H1 (cell line): ENCODE data around the gene DARS1. TPM values are rescaled to one million over a fixed set of nuclear protein-coding genes. Genes with fewer than 3 reads are reported as not detected.

Experiments
- CTCF ChIA-PET: fragments of 300-600 bp; sonication (Branson Sonifier 250); formaldehyde crosslinking; loops from one replicate; lab custom pipeline; 2021; ENCODE audit not compliant: partially characterized antibody; lab: Charles Lee
- POLR2A ChIA-PET: fragments of 300-600 bp; sonication (Branson Sonifier 250); formaldehyde crosslinking; loops from one replicate; lab custom pipeline; 2021; ENCODE audit warnings: inconsistent platforms; ENCODE audit not compliant: partially characterized antibody; lab: Charles Lee
- DNase-seq, 2 experiments: peaks; one replicate each; pipeline versions ENCODE4 v3.0.0 to v3.0.0-alpha.2; 2010 to 2022; ENCODE audit warnings: low spot score in 2 of 2, low read depth in 1 of 2, mixed read lengths in 1 of 2
- FAIRE-seq: peaks from 2 replicates; lab custom pipeline; 2011; peaks lifted over from hg19 to GRCh38; lab: Jason Lieb, UNC
- H2AFZ ChIP-seq: 2 replicates; pipeline ENCODE4 v1.8.1; 2012; ENCODE audit warnings: low read length, inconsistent platforms
- H2AK5ac ChIP-seq: 2 replicates; pipeline ENCODE4 v1.6.1; 2013; ENCODE audit warnings: low read depth, low read length
- H2BK120ac ChIP-seq: replicated peaks from 2 replicates; pipeline ENCODE3; 2013; ENCODE audit warnings: low read depth, low read length, inconsistent platforms
- H2BK12ac ChIP-seq: 2 replicates; pipeline ENCODE4 v1.6.1; 2013; ENCODE audit warnings: low read depth, low read length
- H2BK15ac ChIP-seq: 2 replicates; pipeline ENCODE4 v1.6.1; 2013; ENCODE audit warnings: low read length
- H2BK20ac ChIP-seq: 2 replicates; pipeline ENCODE4 v1.6.1; 2013; ENCODE audit warnings: low read length
- H2BK5ac ChIP-seq: 2 replicates; pipeline ENCODE4 v1.6.1; 2013; ENCODE audit warnings: low read depth, low read length
- H3K14ac ChIP-seq: 2 replicates; pipeline ENCODE4 v1.6.1; 2013; ENCODE audit warnings: inconsistent platforms; ENCODE audit not compliant: insufficient read length
- H3K18ac ChIP-seq: 2 replicates; pipeline ENCODE4 v1.6.1; 2013; ENCODE audit warnings: low read length; ENCODE audit errors: extremely low read depth
- H3K23ac ChIP-seq: 2 replicates; pipeline ENCODE4 v1.6.1; 2013; ENCODE audit warnings: inconsistent platforms; ENCODE audit not compliant: insufficient read length
- H3K23me2 ChIP-seq: 2 replicates; pipeline ENCODE4 v1.6.1; 2013; ENCODE audit warnings: low read depth, low read length
- H3K27ac ChIP-seq: 2 replicates; pipeline ENCODE4 v1.6.1; 2011; ENCODE audit warnings: low read depth, low read length, inconsistent platforms
- H3K27me3 ChIP-seq, 4 experiments: replicated peaks in 1 of 4; 1 replicate in 1 of 4; 2 replicates in 3 of 4; pipeline versions ENCODE4 v1.6.1 to v1.8.1; 2011 to 2013; ENCODE audit warnings: low read length in 3 of 4, mild to moderate bottlenecking in 3 of 4, inconsistent platforms in 2 of 4, mixed read lengths in 2 of 4, moderate library complexity in 1 of 4; ENCODE audit not compliant: control insufficient read depth in 3 of 4, insufficient read depth in 3 of 4; ENCODE audit errors: extremely low read depth in 1 of 4
- H3K36me3 ChIP-seq, 4 experiments: 2 replicates each; pipeline versions ENCODE4 v1.6.1 to v1.8.1; 2011 to 2013; ENCODE audit warnings: mild to moderate bottlenecking in 4 of 4, low read length in 3 of 4, moderate library complexity in 2 of 4, control low read depth in 1 of 4, inconsistent platforms in 1 of 4; ENCODE audit not compliant: insufficient read depth in 4 of 4, control insufficient read depth in 2 of 4
- H3K4ac ChIP-seq: replicated peaks from 2 replicates; pipeline ENCODE3; 2013; ENCODE audit warnings: low read length, low read depth, mixed read lengths, inconsistent platforms; ENCODE audit not compliant: insufficient read length
- H3K4me1 ChIP-seq, 4 experiments: replicated peaks in 1 of 4; 1 replicate in 1 of 4; 2 replicates in 3 of 4; pipeline versions ENCODE4 v1.6.1 to v1.8.1; 2011 to 2013; ENCODE audit warnings: low read length in 3 of 4, inconsistent platforms in 2 of 4, mixed read lengths in 1 of 4; ENCODE audit not compliant: insufficient read depth in 4 of 4, control insufficient read depth in 3 of 4
- H3K4me2 ChIP-seq, 2 experiments: 2 replicates each; pipeline versions ENCODE4 v1.6.1 to v1.8.1; 2011 to 2013; ENCODE audit warnings: low read depth in 2 of 2, low read length in 2 of 2, control low read depth in 1 of 2, inconsistent platforms in 1 of 2, mild to moderate bottlenecking in 1 of 2; ENCODE audit not compliant: insufficient read depth in 1 of 2
- H3K4me3 ChIP-seq, 4 experiments: fragments of 200-600, 300-600 bp in 1 of 4; sonication (generic), shearing (Covaris generic), sonication (Bioruptor Twin) in 1 of 4; 2 replicates each; pipeline versions ENCODE4 v1.5.1 to v1.8.1; 2011 to 2016; ENCODE audit warnings: low read length in 4 of 4, low read depth in 3 of 4, control low read depth in 2 of 4, inconsistent platforms in 2 of 4, mild to moderate bottlenecking in 2 of 4, mixed read lengths in 1 of 4, moderate library complexity in 1 of 4; ENCODE audit not compliant: insufficient read depth in 2 of 4; ENCODE audit errors: extremely low read depth in 1 of 4
- H3K56ac ChIP-seq: replicated peaks from 2 replicates; pipeline ENCODE3; 2013; ENCODE audit warnings: low read depth, mild to moderate bottlenecking, mixed read lengths, low read length, inconsistent platforms; ENCODE audit not compliant: insufficient read length
- H3K79me1 ChIP-seq: 2 replicates; pipeline ENCODE4 v1.6.1; 2013; ENCODE audit warnings: low read depth, low read length, control low read depth
- H3K79me2 ChIP-seq, 2 experiments: 2 replicates each; pipeline versions ENCODE4 v1.6.1 to v1.8.1; 2012 to 2013; ENCODE audit warnings: low read length in 2 of 2, mild to moderate bottlenecking in 2 of 2, inconsistent platforms in 1 of 2; ENCODE audit not compliant: insufficient read depth in 2 of 2, control insufficient read depth in 1 of 2
- H3K9ac ChIP-seq, 4 experiments: replicated peaks in 1 of 4; 1 replicate in 1 of 4; 2 replicates in 3 of 4; pipeline versions ENCODE4 v1.6.1 to v1.8.1; 2011 to 2013; ENCODE audit warnings: low read depth in 3 of 4, low read length in 3 of 4, control low read depth in 2 of 4, mild to moderate bottlenecking in 2 of 4, moderate library complexity in 2 of 4, inconsistent platforms in 1 of 4; ENCODE audit errors: extremely low read depth in 1 of 4
- H3K9me3 ChIP-seq, 2 experiments: 2 replicates each; pipeline versions ENCODE4 v1.6.1 to v1.8.1; 2012 to 2013; ENCODE audit warnings: mild to moderate bottlenecking in 2 of 2, moderate library complexity in 2 of 2, control low read depth in 1 of 2, inconsistent platforms in 1 of 2, low read depth in 1 of 2, low read length in 1 of 2, mixed read lengths in 1 of 2; ENCODE audit not compliant: insufficient read depth in 2 of 2
- H4K20me1 ChIP-seq, 2 experiments: replicated peaks in 1 of 2; 2 replicates each; pipeline versions ENCODE3 to v1.8.1; 2011 to 2013; ENCODE audit warnings: inconsistent platforms in 2 of 2, low read length in 2 of 2, mild to moderate bottlenecking in 1 of 2; ENCODE audit not compliant: insufficient read depth in 2 of 2, control insufficient read depth in 1 of 2
- H4K5ac ChIP-seq: 2 replicates; pipeline ENCODE4 v1.6.1; 2013; ENCODE audit warnings: low read length, low read depth, mixed read lengths, inconsistent platforms; ENCODE audit not compliant: insufficient read length
- H4K8ac ChIP-seq: 2 replicates; pipeline ENCODE4 v1.8.0; 2013; ENCODE audit warnings: mild to moderate bottlenecking, moderate library complexity, low read length, inconsistent platforms; ENCODE audit not compliant: insufficient read depth; ENCODE audit errors: extremely low read depth
- H4K91ac ChIP-seq: replicated peaks from 2 replicates; pipeline ENCODE3; 2013; ENCODE audit warnings: low read length, mixed read lengths, inconsistent platforms; ENCODE audit not compliant: insufficient read length
- GTF2F1 ChIP-seq: IDR thresholded peaks from 2 replicates; pipeline ENCODE4 v1.6.1; 2012; ENCODE audit warnings: low read depth, low read length, improper control_type of control experiment, borderline replicate concordance
- NRF1 ChIP-seq: IDR thresholded peaks from 2 replicates; pipeline ENCODE4 v1.6.1; 2011; ENCODE audit warnings: mild to moderate bottlenecking, low read depth, low read length, improper control_type of control experiment
- POU5F1 ChIP-seq: IDR thresholded peaks from 2 replicates; pipeline ENCODE4 v1.6.1; 2011; ENCODE audit warnings: low read depth, mild to moderate bottlenecking, low read length, moderate library complexity
- SP2 ChIP-seq: IDR thresholded peaks from 2 replicates; pipeline ENCODE4 v1.6.1; 2012; ENCODE audit warnings: mild to moderate bottlenecking, low read length, inconsistent platforms
- ZNF274 ChIP-seq: IDR thresholded peaks from 2 replicates; pipeline ENCODE4 v1.7.0; 2012; ENCODE audit warnings: low read length, borderline replicate concordance; ENCODE audit errors: extremely low read depth
- polyA plus RNA-seq, 7 experiments: library from polyadenylated mRNA; depleted of rRNA in 3 of 7; stranded (reverse) in 5 of 7; unstranded in 2 of 7; fragments of >200 nt in 5 of 7; fragments of 200-250 nt in 2 of 7; gene quantifications; 1 replicate in 5 of 7; 2 replicates in 1 of 7; 4 replicates in 1 of 7; pipeline versions ENCODE4 v1.2.1 to v1.2.3, GENCODE V29; 2011 to 2013; ENCODE audit warnings: missing spikeins in 2 of 7, mixed read lengths in 2 of 7
- total RNA-seq: library from RNA; stranded (reverse); fragmentation: NEBNext Ultra II Directional; extraction: Animal tissue kit (Norgen Biotek cat#: 25700); gene quantifications from 2 replicates; pipeline ENCODE4 v1.2.1, GENCODE V29; 2021
- TF ChIP-seq, protein P1 (sequence below), 3 experiments: IDR thresholded peaks; 1 replicate in 2 of 3; 2 replicates in 1 of 3; pipeline versions ENCODE4 v1.5.1 to v1.6.1; 2011; ENCODE audit warnings: low read length in 3 of 3, mild to moderate bottlenecking in 3 of 3, inconsistent platforms in 2 of 3, low read depth in 1 of 3, moderate library complexity in 1 of 3; ENCODE audit not compliant: insufficient read depth in 1 of 3; ENCODE audit errors: control extremely low read depth in 1 of 3
- TF ChIP-seq, protein P2 (sequence below): IDR thresholded peaks from 2 replicates; pipeline ENCODE4 v1.6.1; 2012; ENCODE audit warnings: inconsistent platforms

DARS1 gene
- total and polyA plus RNA-seq, 2 of the 8 experiments (the other 6 are each of a cell fraction or from before 2014, with no cell fraction given), result 61.7 to 85.9 TPM

DNA sequence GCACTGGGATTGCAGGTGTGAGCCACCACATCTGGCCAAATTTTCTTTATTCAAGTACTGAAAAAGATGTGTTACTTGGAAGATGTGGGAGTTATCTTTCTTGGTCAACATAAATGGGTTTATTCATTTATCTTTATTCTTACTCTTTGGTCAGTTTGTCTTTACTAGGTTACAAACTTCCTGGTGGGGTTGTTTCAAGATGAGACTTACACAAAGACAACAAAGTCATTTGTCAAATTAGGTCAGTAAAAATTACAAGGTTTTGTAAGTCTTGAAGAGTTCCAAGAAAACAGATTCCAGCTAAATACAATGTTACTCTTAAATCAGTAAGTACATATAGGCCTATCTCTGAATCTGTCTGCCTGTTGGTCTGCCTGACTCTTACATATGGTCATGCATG lies 48.9 kb downstream of the DARS1 start:
- H3K9me3 ChIP-seq, result no peaks in the 10 kb centered on the region
- H2AK5ac ChIP-seq, result no peak overlapping the region
- no peak for DNase-seq
- no peak overlapping the region for H2BK120ac ChIP-seq
- H2BK15ac ChIP-seq, result no peak overlapping the region
- no peaks in the 10 kb centered on the region for H3K27me3 ChIP-seq
- no peak overlapping the region for H4K5ac ChIP-seq
- TF ChIP-seq POU5F1, result no peak
- TF ChIP-seq, protein P1, sequence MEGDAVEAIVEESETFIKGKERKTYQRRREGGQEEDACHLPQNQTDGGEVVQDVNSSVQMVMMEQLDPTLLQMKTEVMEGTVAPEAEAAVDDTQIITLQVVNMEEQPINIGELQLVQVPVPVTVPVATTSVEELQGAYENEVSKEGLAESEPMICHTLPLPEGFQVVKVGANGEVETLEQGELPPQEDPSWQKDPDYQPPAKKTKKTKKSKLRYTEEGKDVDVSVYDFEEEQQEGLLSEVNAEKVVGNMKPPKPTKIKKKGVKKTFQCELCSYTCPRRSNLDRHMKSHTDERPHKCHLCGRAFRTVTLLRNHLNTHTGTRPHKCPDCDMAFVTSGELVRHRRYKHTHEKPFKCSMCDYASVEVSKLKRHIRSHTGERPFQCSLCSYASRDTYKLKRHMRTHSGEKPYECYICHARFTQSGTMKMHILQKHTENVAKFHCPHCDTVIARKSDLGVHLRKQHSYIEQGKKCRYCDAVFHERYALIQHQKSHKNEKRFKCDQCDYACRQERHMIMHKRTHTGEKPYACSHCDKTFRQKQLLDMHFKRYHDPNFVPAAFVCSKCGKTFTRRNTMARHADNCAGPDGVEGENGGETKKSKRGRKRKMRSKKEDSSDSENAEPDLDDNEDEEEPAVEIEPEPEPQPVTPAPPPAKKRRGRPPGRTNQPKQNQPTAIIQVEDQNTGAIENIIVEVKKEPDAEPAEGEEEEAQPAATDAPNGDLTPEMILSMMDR (IDR thresholded peaks at IDR 0.05; ENCODE audit: control extremely low read depth in 1 of 3, insufficient read depth in 1 of 3, low read depth in 1 of 3, low read length in 3 of 3), result no peak
- no peak for TF ChIP-seq NRF1
- no peak for TF ChIP-seq GTF2F1
- TF ChIP-seq, protein P2, sequence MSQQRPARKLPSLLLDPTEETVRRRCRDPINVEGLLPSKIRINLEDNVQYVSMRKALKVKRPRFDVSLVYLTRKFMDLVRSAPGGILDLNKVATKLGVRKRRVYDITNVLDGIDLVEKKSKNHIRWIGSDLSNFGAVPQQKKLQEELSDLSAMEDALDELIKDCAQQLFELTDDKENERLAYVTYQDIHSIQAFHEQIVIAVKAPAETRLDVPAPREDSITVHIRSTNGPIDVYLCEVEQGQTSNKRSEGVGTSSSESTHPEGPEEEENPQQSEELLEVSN, result no peak
- no peak for TF ChIP-seq ZNF274
- no peak for TF ChIP-seq SP2
- no peak overlapping the region for H3K27ac ChIP-seq
- H4K8ac ChIP-seq, result no peak overlapping the region
- H3K4me3 ChIP-seq, result no peak overlapping the region
- no peaks in the 10 kb centered on the region for H3K23me2 ChIP-seq
- H2BK20ac ChIP-seq, result no peak overlapping the region
- H3K9ac ChIP-seq, result no peak overlapping the region
- H2BK5ac ChIP-seq, result no peak overlapping the region
- no peak for FAIRE-seq
- no peak overlapping the region for H3K18ac ChIP-seq
- ChIA-PET CTCF (interaction anchor here (0.6 to 1.8 kb wide), 2 partner anchors 74 to 448 kb away, joined by 3 to 7 read pairs; no protein-coding TSS in a partner anchor), POLR2A (no interaction called here)
- H4K91ac ChIP-seq, result no peak overlapping the region
- H3K23ac ChIP-seq, result no peak overlapping the region
- no peak overlapping the region for H2BK12ac ChIP-seq
- H4K20me1 ChIP-seq, result no peaks in the 10 kb centered on the region
- no peak overlapping the region for H3K56ac ChIP-seq
- H3K4me1 ChIP-seq, result peaks cover 0 to 2% (median 0%) of the 10 kb centered on the region in 4 experiments; a peak in 1 of 7 replicates
- H2AFZ ChIP-seq, result no peak overlapping the region
- peaks cover 0 to 2% of the 10 kb centered on the region in 2 experiments; a peak in 1 of 4 replicates for H3K79me2 ChIP-seq
- no peaks in the 10 kb centered on the region for H3K79me1 ChIP-seq
- H3K4ac ChIP-seq, result no peak overlapping the region
- no peak overlapping the region for H3K4me2 ChIP-seq
- peaks cover 0 to 5% (median 2%) of the 10 kb centered on the region in 4 experiments; a peak in 3 of 8 replicates for H3K36me3 ChIP-seq
- no peak overlapping the region for H3K14ac ChIP-seq
